Osteoblast (primary cell): ENCODE data around the gene EXOC2. TPM values are rescaled to one million over a fixed set of nuclear protein-coding genes. Genes with fewer than 3 reads are reported as not detected.
"Not testable (repeated sequence)": the region's sequence is repeated elsewhere in the genome, so short reads cannot be mapped to it uniquely, and the experiment has no call there.

Experiments used
- DNase-seq: peaks from one replicate; pipeline ENCODE4 v3.0.0; 2011; ENCODE audit warnings: low spot score, mixed read lengths; ENCODE audit not compliant: insufficient read length; ENCODE audit errors: missing footprints
- H2AFZ ChIP-seq: 2 replicates; pipeline ENCODE4 v1.6.0; 2011; ENCODE audit warnings: mild to moderate bottlenecking, low read length
- H3K27ac ChIP-seq: 2 replicates; pipeline ENCODE4 v1.5.1; 2011; ENCODE audit warnings: mild to moderate bottlenecking, low read depth, low read length, moderate library complexity
- H3K27me3 ChIP-seq: 2 replicates; pipeline ENCODE4 v1.6.0; 2012; ENCODE audit warnings: mild to moderate bottlenecking, control low read depth, inconsistent platforms, low read length, moderate library complexity; ENCODE audit not compliant: insufficient read depth
- H3K36me3 ChIP-seq: 2 replicates; pipeline ENCODE4 v1.5.1; 2011; ENCODE audit warnings: mild to moderate bottlenecking, low read length, control low read depth, moderate library complexity; ENCODE audit not compliant: insufficient read depth
- H3K4me1 ChIP-seq: 2 replicates; pipeline ENCODE4 v1.5.1; 2011; ENCODE audit warnings: mild to moderate bottlenecking, low read length, control low read depth, moderate library complexity; ENCODE audit not compliant: insufficient read depth
- H3K4me2 ChIP-seq: 2 replicates; pipeline ENCODE4 v1.6.0; 2011; ENCODE audit warnings: mild to moderate bottlenecking, low read length; ENCODE audit not compliant: insufficient read depth
- H3K4me3 ChIP-seq: fragments of 200-600 bp; sonication (generic); 3 replicates; pipeline ENCODE4 v1.5.1; 2012; ENCODE audit warnings: mild to moderate bottlenecking, low read length, inconsistent platforms; ENCODE audit not compliant: insufficient read depth
- H3K79me2 ChIP-seq: 2 replicates; pipeline ENCODE4 v1.6.0; 2012; ENCODE audit warnings: mild to moderate bottlenecking, low read length, control low read depth, inconsistent platforms; ENCODE audit not compliant: insufficient read depth
- H3K9me3 ChIP-seq: 2 replicates; pipeline ENCODE4 v1.5.1; 2011; ENCODE audit warnings: low read depth, low read length, control low read depth
- H4K20me1 ChIP-seq: 2 replicates; pipeline ENCODE4 v1.6.0; 2012; ENCODE audit warnings: mild to moderate bottlenecking, low read length, control low read depth; ENCODE audit not compliant: insufficient read depth
- CTCF ChIP-seq: IDR thresholded peaks from 2 replicates; pipeline ENCODE4 v1.5.1; 2011; ENCODE audit warnings: mild to moderate bottlenecking, low read depth, low read length, moderate library complexity; ENCODE audit errors: extremely low read depth
- total RNA-seq: library from RNA; depleted of rRNA; stranded (reverse); fragments of >200 nt; gene quantifications from 2 replicates; pipeline ENCODE4 v1.2.3, GENCODE V29; 2012

Gene EXOC2
- total RNA-seq, 1 donor = 19.5 TPM

DNA sequence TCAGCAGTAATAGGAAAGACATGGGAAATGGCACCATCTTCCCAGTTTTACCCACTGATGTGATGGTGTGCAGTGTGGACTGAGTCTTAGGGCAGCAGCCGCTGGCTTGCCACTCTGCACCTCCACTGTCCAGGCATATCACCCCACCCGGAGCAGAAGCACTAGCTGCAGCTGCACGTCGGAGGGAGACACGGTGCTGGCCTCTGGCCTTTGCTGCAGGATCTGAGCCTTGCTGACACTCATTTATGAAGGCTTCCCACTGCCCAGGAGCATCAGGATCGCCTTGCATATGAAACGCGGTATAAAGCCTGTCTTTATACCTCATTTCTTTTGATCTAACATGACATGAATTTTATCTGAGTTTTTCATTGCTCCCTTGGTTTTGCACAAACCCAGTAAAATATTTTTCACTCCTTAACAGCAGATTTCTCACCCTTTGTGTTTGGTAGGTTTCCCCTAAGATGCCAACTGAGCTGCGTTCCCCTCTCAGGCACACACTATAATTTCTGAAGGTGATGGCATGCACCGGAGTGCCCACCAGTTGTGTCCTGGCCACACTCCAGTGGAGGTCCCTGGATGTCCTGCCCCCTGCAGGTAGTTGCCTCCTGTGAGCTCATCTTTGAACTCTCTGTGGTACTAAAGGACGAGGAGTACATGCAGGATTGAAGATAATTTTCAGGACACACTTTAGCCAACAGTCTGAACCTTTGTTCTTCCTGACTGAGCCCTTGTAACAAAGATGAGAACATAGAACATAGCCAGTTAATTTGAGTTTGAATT is 9.0 kb upstream of the EXOC2 start:
- no peak overlapping the region for H3K4me2 ChIP-seq
- no peaks in the 10 kb centered on the region for H3K9me3 ChIP-seq
- peaks cover 14% of the 10 kb centered on the region for H3K27me3 ChIP-seq
- no peak overlapping the region for H3K27ac ChIP-seq
- no peak overlapping the region for H2AFZ ChIP-seq
- DNase-seq = no peak
- no peak for TF ChIP-seq CTCF
- H3K79me2 ChIP-seq = no peaks in the 10 kb centered on the region
- no peak overlapping the region for H3K4me3 ChIP-seq
- no peaks in the 10 kb centered on the region for H4K20me1 ChIP-seq
- no peaks in the 10 kb centered on the region for H3K4me1 ChIP-seq
- no peaks in the 10 kb centered on the region for H3K36me3 ChIP-seq

- H3K4me1 ChIP-seq = no peaks in the 10 kb centered on the region
- no peak overlapping the region for H3K4me3 ChIP-seq
- H2AFZ ChIP-seq = no peak overlapping the region
- H3K9me3 ChIP-seq = no peaks in the 10 kb centered on the region
- H4K20me1 ChIP-seq = no peaks in the 10 kb centered on the region
- TF ChIP-seq CTCF = no peak
- no peaks in the 10 kb centered on the region for H3K36me3 ChIP-seq
- H3K27ac ChIP-seq = no peak overlapping the region
- H3K79me2 ChIP-seq = no peaks in the 10 kb centered on the region
- H3K27me3 ChIP-seq = peaks cover 14% of the 10 kb centered on the region
- DNase-seq = no peak
- no peak overlapping the region for H3K4me2 ChIP-seq
Observed at GRCh38 chr6:701215-701614, 8.3 kb upstream of the EXOC2 start.

- Histone ChIP-seq H3K36me3 (no peaks in the 10 kb centered on the region), H3K27ac (no peak overlapping the region), H3K4me3 (no peak overlapping the region), H2AFZ (no peak overlapping the region), H3K79me2 (no peaks in the 10 kb centered on the region), H3K27me3 (peaks cover 14% of the 10 kb centered on the region), H3K4me1 (no peaks in the 10 kb centered on the region), H4K20me1 (no peaks in the 10 kb centered on the region), H3K9me3 (no peaks in the 10 kb centered on the region), H3K4me2 (no peak overlapping the region)
- TF ChIP-seq CTCF = no peak
- DNase-seq = no peak
Observed at GRCh38 chr6:700490-700889, 7.6 kb upstream of the EXOC2 start.

DNA sequence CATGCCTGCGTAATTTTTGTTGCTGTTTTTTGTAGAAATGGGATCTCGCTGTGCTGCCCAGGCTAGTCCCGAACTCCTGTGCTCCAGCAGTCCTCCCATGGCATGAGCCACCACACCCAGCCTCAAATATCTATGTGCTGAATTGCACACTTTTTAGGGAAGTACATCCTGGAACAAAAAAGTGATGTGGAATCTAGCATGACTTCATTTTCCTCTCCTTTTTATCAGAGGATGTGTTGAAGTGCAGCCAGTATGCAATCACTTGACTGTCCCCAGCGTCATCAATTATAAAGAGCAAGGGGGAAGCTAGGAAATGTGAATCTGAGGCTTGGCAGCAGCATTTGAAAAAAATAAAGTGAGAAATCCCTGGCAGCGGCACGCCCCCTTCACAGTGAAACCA is 6.4 kb upstream of the EXOC2 start:
- Histone ChIP-seq H3K27me3 (peaks cover 9% of the 10 kb centered on the region), H3K27ac (no peak overlapping the region), H3K4me3 (no peak overlapping the region), H4K20me1 (no peaks in the 10 kb centered on the region), H3K9me3 (no peaks in the 10 kb centered on the region), H3K36me3 (no peaks in the 10 kb centered on the region), H3K4me2 (peak overlapping the region; percentile 32), H3K4me1 (no peaks in the 10 kb centered on the region), H3K79me2 (no peaks in the 10 kb centered on the region), H2AFZ (no peak overlapping the region)
- TF ChIP-seq CTCF = no peak
- DNase-seq = peak; percentile 53

DNA sequence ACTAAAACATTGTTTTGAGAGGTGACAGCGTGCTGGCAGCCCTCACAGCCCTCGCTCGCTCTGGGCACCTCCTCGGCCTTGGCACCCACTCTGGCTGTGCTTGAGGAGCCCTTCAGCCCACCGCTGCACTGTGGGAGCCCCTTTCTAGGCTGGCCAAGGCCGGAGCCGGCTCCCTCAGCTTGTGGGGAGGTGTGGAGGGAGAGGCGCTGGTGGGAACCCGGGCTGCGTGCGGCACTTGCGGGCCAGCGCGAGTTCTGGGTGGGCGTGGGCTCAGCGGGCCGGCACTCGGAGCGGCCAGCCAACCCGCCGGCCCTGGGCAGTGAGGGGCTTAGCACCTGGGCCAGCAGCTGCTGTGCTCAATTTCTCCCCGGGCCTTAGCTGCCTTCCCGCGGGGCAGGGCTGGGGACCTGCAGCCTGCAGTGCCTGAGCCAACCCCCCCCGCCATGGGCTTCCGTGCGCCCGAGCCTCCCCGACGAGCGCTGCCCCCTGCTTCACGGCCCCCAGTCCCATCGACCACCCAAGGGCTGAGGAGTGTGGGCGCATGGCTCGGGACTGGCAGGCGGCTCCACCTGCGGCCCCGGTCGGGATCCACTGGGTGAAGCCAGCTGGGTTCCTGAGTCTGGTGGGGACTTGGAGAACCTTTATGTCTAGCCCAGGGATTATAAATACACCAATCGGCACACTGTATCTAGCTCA is 1.6 kb upstream of the EXOC2 start:
- not testable (repeated sequence) for H2AFZ ChIP-seq, H3K27me3 ChIP-seq, H4K20me1 ChIP-seq, DNase-seq, H3K4me3 ChIP-seq, H3K4me2 ChIP-seq, H3K4me1 ChIP-seq, H3K36me3 ChIP-seq, H3K27ac ChIP-seq, H3K9me3 ChIP-seq
- H3K79me2 ChIP-seq = peaks cover 29% of the 10 kb centered on the region
